GM12878 (cell line): ENCODE results near the gene KRTAP24-1.

Experiments used
- CEBPB ChIP-seq, 2 experiments: fragments of 150-350 bp in 1 of 2; IDR thresholded peaks; 2 replicates each; pipeline ENCODE4 v1.6.1; 2012 to 2014; ENCODE audit warnings: low read depth in 2 of 2, low read length in 2 of 2, borderline replicate concordance in 1 of 2, inconsistent platforms in 1 of 2
- NFIC ChIP-seq: IDR thresholded peaks from 2 replicates; pipeline ENCODE4 v1.6.1; 2012; ENCODE audit warnings: low read depth, mild to moderate bottlenecking, inconsistent platforms, low read length, moderate library complexity
- SIN3A ChIP-seq: IDR thresholded peaks from 2 replicates; pipeline ENCODE4 v1.6.1; 2012; ENCODE audit warnings: low read depth, low read length, improper control_type of control experiment
- YY1 ChIP-seq: IDR thresholded peaks from 2 replicates; pipeline ENCODE4 v1.6.1; 2011; ENCODE audit warnings: low read depth, mild to moderate bottlenecking, low read length
- TF ChIP-seq, protein P1 (sequence below), 3 experiments: IDR thresholded peaks in 2 of 3; conservative IDR thresholded peaks in 1 of 3; 2 replicates each; pipeline ENCODE4 v1.5.1; 2011; ENCODE audit warnings: low read depth in 3 of 3, low read length in 3 of 3, mild to moderate bottlenecking in 3 of 3, control low read depth in 2 of 3, moderate library complexity in 2 of 3, inconsistent platforms in 1 of 3, mixed read lengths in 1 of 3; ENCODE audit not compliant: control insufficient read depth in 2 of 3, insufficient read depth in 1 of 3; ENCODE audit errors: extremely low read depth in 1 of 3
- TF ChIP-seq, protein P2 (sequence below): IDR thresholded peaks from 2 replicates; pipeline ENCODE4 v1.6.1; 2012; ENCODE audit warnings: low read depth, low read length, improper control_type of control experiment
- TF ChIP-seq, protein P3 (sequence below): IDR thresholded peaks from 2 replicates; pipeline ENCODE4 v1.6.1; 2012; ENCODE audit warnings: low read depth, low read length, improper control_type of control experiment

DNA sequence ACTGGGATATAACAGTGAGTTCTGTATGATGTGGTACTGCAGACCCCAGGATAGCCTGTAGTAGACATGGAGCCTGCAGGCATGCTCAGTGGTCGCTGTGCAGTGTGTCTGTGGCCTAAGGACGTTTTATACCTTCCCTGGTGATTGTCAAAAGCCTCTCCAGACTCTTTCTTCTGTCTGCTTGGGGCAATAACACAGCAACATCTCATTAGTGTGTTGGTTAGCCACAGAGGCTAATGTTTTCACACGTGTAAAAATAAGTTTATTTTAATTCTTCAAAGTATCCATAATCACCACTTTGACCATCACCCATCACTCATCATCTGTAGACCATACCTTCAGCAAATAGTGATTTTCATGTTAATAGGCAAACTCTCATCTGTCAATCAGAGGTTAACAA lies at the start of gene KRTAP24-1:
- TF ChIP-seq, protein P1, sequence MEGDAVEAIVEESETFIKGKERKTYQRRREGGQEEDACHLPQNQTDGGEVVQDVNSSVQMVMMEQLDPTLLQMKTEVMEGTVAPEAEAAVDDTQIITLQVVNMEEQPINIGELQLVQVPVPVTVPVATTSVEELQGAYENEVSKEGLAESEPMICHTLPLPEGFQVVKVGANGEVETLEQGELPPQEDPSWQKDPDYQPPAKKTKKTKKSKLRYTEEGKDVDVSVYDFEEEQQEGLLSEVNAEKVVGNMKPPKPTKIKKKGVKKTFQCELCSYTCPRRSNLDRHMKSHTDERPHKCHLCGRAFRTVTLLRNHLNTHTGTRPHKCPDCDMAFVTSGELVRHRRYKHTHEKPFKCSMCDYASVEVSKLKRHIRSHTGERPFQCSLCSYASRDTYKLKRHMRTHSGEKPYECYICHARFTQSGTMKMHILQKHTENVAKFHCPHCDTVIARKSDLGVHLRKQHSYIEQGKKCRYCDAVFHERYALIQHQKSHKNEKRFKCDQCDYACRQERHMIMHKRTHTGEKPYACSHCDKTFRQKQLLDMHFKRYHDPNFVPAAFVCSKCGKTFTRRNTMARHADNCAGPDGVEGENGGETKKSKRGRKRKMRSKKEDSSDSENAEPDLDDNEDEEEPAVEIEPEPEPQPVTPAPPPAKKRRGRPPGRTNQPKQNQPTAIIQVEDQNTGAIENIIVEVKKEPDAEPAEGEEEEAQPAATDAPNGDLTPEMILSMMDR (IDR thresholded peaks at IDR 0.05 in 2 of 3, conservative IDR thresholded peaks at IDR 0.05 in 1 of 3; ENCODE audit: control insufficient read depth in 2 of 3, extremely low read depth in 1 of 3, insufficient read depth in 1 of 3, low read depth in 3 of 3, low read length in 3 of 3) = no peak
- TF ChIP-seq NFIC = no peak
- TF ChIP-seq, protein P2, sequence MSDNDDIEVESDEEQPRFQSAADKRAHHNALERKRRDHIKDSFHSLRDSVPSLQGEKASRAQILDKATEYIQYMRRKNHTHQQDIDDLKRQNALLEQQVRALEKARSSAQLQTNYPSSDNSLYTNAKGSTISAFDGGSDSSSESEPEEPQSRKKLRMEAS = no peak
- TF ChIP-seq, protein P3, sequence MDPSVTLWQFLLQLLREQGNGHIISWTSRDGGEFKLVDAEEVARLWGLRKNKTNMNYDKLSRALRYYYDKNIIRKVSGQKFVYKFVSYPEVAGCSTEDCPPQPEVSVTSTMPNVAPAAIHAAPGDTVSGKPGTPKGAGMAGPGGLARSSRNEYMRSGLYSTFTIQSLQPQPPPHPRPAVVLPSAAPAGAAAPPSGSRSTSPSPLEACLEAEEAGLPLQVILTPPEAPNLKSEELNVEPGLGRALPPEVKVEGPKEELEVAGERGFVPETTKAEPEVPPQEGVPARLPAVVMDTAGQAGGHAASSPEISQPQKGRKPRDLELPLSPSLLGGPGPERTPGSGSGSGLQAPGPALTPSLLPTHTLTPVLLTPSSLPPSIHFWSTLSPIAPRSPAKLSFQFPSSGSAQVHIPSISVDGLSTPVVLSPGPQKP = no peak
- no peak for TF ChIP-seq YY1
- TF ChIP-seq CEBPB (IDR thresholded peaks at IDR 0.05; ENCODE audit: borderline replicate concordance in 1 of 2, low read depth in 2 of 2, low read length in 2 of 2) = no peak
- TF ChIP-seq SIN3A = no peak
